Activated naive CD4-positive, alpha-beta T cell treated with anti-CD3 and anti-CD28 coated beads, Interleukin-2, amount 50 U/mL, for 72 hours (primary cell): ENCODE results near the gene SCAMP4. TPM values are rescaled to one million over a fixed set of nuclear protein-coding genes. Genes with fewer than 3 reads are reported as not detected.

Experiments
- ATAC-seq, 2 donors: fragments of 150-1000 bp; cut with Tn5 transposase; 2 replicates each; pipeline ENCODE4 v1.10.0; 2021; ENCODE audit warnings: mild to moderate bottlenecking in 2 of 2, moderate library complexity in 2 of 2
- DNase-seq, 2 donors: peaks; one replicate each; pipeline ENCODE4 v3.0.0; 2021 to 2022; ENCODE audit warnings: low spot score in 2 of 2
- H3K27ac Mint-ChIP-seq, 2 donors: one replicate each; pipeline ENCODE4 v1.8.0; 2022; ENCODE audit warnings: mild to moderate bottlenecking in 2 of 2, mixed read lengths in 2 of 2
- H3K36me3 Mint-ChIP-seq, 2 donors: one replicate each; pipeline ENCODE4 v1.8.0; 2022; ENCODE audit warnings: mixed read lengths in 2 of 2
- H3K9me3 Mint-ChIP-seq, 2 donors: one replicate each; pipeline ENCODE4 v1.8.0; 2022; ENCODE audit warnings: mixed read lengths in 2 of 2
- total RNA-seq, 2 donors: library from RNA; stranded (reverse); gene quantifications; one replicate each; pipeline ENCODE4 v1.2.3, GENCODE V29; 2022

The SCAMP4 gene, protein sequence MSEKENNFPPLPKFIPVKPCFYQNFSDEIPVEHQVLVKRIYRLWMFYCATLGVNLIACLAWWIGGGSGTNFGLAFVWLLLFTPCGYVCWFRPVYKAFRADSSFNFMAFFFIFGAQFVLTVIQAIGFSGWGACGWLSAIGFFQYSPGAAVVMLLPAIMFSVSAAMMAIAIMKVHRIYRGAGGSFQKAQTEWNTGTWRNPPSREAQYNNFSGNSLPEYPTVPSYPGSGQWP
- 10 to 100 TPM; 22.4 to 28.2 TPM for total RNA-seq

DNA sequence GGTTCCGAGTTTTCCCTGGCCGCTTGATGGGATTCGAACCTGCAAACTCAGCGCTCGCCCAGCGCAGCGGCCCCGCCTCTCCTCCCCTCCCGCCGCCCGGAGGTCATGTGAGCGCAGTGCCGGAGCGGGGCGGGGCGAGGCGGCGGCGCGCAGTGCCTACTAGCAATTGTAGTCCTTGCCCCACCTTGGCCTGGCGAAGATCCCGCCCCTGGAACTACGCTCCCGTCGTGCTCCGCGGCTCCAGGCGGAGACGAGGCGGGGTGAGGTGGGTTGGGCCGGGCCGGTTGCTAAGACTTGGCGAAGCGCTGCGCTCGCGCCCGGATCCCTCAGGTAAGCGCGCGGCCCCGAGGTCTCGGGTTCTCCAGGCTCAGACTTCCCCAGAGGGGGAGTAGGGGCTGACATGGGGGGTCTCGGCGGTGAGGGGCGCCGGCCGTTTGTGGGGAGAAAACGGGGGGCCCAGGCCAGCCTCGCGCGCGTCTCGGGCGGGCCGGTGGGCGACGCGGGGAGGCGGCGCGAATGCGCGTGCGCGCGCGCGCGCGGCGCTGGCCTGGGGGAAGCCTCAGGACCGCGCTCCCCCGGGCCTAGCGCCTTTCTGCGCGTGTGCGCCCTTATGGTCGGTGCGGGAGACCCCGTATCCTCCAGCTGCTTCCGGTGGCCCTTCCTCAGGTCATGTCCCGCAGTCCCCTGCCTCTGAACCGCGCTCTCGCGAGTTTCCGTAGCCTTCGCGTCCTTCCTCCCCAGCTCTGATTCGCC, at the start of gene SCAMP4, which contains the start of gene ADAT3:
SCAMP4 (plus strand) TSS at position 290 of the 753 bp plus-strand sequence. CDS start 9,621 bp downstream, outside the sequence.
ADAT3 (plus strand) TSS at position 290 of the 753 bp plus-strand sequence. CDS start 6,649 bp downstream, outside the sequence.
- Mint-ChIP-seq H3K27ac (peak within 1 kb of the TSS; percentile 84), H3K36me3 (peaks cover 0 to 5% of the 10 kb centered on the region in 2 donors), H3K9me3 (no peaks in the 10 kb centered on the region)
- ATAC-seq (peak; percentile 96 to 98), DNase-seq (peak; percentile 97 to 98)

DNA sequence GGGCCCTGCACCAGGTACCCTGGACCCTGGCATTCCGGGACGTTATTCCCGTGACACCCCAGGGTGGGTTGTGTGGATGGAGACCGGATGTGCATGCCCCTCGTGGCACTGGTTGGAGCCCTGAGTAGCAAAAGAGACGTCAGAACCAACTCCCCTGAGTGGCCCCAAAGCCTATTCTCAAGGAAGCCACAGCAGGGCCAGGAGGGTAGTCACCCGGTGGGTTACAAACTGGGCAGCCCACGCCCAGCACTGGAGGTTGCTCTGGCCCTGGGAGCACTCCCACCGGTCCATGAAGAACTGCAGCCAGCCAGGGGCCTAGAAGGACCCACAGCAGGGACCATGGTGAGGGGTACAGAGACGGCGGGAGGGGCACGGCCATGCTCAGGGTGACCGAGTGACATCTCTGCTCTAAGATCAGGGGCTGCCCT, 49.4 kb upstream of the SCAMP4 start:
- Mint-ChIP-seq H3K36me3 (no peaks in the 10 kb centered on the region), H3K27ac (peak overlapping the region; percentile 68 to 81), H3K9me3 (no peaks in the 10 kb centered on the region)
- ATAC-seq (peak; percentile 14 to 30), DNase-seq (no peak)

DNA sequence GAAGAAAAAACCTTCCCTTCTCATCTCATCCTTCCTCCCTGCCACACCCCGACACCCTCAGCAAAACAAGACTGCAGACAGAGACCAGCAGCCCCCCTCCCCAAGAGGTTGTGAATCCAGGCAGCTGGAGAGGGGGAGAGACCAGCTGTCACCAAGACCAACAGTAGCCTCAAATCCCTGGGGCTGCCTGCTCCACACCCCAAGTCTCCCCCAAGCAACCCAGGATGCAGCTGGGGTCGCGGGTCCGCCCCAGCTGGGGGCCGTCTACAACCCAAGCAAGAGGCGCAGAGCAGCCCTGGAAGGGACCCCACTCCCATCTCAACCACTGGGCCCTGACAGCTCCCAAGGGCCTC, 48.9 kb upstream of the SCAMP4 start:
- no peak for DNase-seq
- Mint-ChIP-seq H3K9me3 (no peaks in the 10 kb centered on the region), H3K27ac (peak overlapping the region; percentile 29 to 81), H3K36me3 (no peaks in the 10 kb centered on the region)
- ATAC-seq, result no peak

DNA sequence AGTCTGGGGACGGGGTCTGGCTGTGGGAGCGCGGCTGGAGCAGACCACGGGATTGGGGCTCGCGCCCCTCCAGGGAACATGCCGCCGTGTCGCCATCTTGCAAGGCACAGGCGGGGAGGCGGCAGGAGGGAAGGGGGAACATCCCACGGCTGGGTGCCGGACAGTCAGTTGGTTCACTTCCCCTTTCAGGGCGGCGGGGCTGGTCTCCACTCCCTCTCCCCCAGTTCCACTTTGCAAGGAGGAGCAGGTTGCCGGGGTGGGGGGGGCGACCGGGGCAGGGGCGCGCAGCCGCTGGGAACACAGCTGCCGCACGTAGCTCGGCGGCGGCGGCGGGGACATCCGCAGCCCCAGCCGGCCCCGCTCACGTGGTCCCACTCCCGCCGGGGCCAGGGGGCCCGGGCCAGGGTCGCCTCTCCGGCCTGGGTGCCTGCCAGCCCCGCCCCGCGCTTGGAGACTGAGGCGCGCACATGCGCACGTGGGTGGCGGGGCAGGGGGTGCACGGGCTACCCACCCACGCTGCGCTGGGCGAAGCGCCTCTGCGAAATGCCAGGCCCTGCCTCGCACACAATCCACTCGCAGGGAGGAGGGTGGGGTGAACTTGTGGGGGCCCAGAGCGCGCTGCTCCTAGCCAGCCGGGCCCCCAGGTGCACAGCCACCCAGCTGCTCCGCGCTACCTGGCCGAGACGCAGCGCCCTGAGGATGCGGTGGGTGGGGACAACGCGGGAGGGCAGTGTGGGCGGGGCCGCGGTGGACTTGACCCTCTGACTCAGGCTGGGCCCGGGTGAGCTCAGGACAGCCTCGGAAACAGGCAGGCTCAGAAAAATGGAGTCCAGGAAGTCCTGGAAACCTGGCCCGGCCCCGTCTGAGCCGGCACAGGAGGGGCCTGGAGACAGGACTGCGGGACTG, 48.2 kb upstream of the SCAMP4 start:
- ATAC-seq (peak; percentile 11 to 70), DNase-seq (peak; percentile 56 to 89)
- peak overlapping the region in 1 of 2 donors; percentile 81 for H3K27ac Mint-ChIP-seq
- H3K9me3 Mint-ChIP-seq, result no peaks in the 10 kb centered on the region
- peaks cover 0 to 3% of the 10 kb centered on the region in 2 donors for H3K36me3 Mint-ChIP-seq

DNA sequence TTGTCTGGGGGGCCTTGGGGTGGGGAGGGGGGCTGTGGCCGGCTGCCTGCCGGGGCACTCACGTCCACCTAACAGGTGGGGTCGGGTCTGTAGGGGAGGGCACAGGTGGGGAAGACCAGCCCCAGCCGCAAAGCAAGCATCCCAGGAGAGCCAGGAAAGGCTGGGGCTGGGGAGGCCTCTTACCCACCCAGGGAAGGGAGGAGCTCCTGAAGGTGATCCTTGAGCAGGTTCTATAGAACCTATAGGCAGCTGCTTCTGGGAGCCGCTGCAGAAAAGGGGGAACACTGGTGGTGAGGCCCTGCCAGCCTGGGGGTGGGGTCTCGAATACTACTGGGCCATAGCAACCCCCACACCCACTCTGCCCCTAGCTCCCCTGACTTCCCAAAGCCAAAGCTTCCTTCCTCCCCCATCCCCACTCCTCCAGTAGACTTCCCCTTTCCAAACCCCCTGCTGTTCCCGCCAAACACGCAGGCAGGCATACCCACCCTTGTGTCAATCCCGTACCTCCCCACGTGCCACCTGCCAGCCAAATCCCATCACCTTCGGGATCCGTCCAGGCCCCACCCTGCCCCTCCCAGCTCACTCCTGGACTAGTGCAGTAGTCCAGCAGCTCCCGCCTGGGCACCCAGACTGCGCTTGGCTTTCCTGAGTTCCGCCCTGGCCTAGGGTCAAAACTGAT, 47.4 kb upstream of the SCAMP4 start:
- H3K9me3 Mint-ChIP-seq, result no peaks in the 10 kb centered on the region
- H3K27ac Mint-ChIP-seq, result peak overlapping the region in 1 of 2 donors; percentile 77
- ATAC-seq, result no peak
- no peak for DNase-seq
- peaks cover 5 to 10% of the 10 kb centered on the region in 2 donors for H3K36me3 Mint-ChIP-seq

DNA sequence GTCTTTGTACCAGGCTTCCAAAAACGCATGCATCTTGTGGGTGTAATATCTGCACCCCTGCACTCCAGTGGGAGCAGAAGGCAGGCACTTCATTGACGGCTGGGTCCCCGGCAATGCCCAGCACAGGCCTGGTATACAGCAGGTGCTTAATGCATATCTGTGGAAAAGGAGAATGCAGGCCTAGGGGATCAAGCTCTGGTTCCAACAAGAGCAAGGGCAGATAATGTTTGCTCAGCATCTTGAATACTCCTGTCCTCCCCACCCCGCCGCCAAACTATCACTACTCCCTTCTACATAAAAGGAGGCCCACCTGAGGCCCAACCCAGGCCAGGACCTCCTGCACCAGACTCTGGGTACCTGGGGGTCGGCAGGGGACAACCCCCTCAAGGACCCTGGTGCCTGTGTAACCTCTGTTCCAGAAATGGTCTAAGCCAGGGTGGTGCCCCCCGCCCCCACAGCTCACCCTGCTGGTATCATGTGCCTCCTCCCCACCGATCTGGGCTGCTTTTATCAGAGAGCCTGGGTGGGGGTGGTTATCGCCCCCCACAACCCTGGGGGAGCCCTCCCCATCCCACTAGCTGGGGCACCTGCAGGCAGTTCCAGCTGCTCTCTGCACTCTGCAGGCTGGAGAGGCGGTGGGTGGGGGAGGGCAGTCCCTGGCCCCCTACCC, 46.7 kb upstream of the SCAMP4 start:
- Mint-ChIP-seq H3K36me3 (peaks cover 5 to 10% of the 10 kb centered on the region in 2 donors), H3K9me3 (no peaks in the 10 kb centered on the region), H3K27ac (peak overlapping the region; percentile 15 to 77)
- ATAC-seq (no peak), DNase-seq (peak in 1 of 2 donors; percentile 58)

DNA sequence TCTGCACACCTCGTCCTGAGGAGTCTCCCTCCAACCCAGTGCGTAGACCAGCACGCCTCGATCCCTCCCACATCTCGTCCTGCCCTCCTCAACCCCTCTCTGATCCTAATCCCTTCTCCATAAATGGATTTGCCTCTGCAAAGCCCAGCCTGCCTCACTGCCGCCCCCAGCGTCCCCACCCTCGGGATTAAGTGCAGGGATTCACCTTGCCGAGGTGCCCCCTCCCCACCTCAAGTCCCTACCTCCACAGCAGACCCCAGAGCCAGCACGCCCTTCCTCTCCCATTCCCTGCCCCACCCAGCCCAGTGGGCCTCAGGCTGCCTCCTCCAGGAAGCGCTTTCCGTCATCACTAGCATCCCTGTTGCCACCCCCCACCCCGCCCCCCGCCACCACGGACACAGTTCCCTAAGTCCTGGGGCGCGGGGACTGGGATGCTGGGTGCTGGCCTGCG, 45.8 kb upstream of the SCAMP4 start:
- H3K27ac Mint-ChIP-seq, result peak overlapping the region; percentile 39 to 87
- DNase-seq (no peak), ATAC-seq (no peak)
- H3K36me3 Mint-ChIP-seq, result peaks cover 5 to 10% of the 10 kb centered on the region in 2 donors
- H3K9me3 Mint-ChIP-seq, result no peaks in the 10 kb centered on the region

DNA sequence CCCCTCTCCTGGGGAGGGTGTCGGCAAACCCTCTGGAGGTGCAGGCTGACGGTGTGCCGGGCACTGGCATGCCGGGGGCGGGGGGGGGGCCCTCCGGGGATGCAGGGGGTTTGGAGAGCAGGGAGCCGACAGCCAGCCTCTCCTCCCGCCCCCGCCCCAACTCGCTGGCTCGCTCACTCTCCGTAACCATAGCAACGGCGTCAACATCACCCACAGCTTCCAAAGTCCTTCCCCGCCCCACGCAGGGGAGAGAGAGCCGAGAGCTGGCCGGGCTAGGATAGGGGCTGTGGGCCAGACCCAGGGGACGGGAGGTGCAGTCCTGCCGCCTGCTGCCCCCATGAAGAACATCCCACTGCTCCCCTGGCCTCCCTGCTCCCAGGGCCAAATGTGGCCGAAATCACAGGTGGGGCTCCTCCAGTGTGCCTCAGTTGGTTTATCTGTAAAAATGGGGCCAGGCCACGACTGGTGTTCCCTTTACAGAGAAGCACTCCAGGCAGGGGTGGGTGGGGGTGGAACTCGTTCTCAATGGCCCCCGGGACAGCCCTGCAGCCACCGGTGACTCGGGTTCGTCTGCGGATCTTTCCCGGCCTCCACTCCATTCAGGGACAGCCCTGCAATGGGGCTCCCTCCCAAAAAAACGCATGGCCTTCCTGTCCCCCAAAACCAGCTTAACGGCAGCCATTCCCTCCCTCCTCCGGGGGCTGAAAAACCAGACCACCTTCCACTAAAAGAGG, 45.0 kb upstream of the SCAMP4 start:
- no peaks in the 10 kb centered on the region for H3K9me3 Mint-ChIP-seq
- H3K36me3 Mint-ChIP-seq, result peaks cover 5 to 10% of the 10 kb centered on the region in 2 donors
- ATAC-seq, result no peak
- peak; percentile 60 to 62 for DNase-seq
- peak overlapping the region in 1 of 2 donors; percentile 86 for H3K27ac Mint-ChIP-seq

DNA sequence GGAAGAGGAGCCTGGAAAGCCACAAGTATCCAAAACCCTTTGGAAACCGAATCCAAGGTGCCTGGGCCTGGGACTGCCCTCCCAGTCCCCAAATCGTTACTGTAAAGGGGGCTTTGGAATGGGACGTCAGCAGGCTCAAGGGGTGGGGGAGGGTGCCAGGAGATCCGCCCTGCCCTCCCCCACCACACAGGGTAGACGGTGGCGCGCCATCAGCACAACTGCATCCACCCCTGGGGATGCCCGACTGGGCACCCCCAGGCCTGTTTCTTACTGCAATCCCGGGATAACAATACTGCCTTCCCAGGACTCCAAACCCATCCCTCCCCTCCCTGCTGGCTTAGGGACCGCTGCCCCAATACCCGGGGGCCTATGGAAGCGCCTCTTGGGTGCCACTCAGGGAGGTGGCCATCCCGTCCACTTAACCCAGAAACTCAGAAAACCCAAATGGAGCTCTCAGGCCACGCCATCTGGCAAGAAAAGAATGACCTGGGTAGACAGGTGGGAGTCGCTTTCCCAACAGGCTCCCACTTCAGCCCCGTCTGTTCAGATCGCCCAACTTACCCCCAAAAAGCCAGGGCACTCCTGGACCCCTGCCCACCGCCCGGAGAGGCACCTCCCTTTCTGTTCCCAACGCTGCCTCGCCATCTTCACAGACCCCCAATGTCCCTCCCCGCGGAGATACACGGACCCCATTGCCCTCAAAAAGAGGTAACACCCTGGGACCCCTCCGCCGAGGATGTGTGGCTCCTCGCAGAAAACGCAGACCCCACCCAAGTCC, 44.2 kb upstream of the SCAMP4 start:
- peak overlapping the region; percentile 86 to 90 for H3K27ac Mint-ChIP-seq

DNA sequence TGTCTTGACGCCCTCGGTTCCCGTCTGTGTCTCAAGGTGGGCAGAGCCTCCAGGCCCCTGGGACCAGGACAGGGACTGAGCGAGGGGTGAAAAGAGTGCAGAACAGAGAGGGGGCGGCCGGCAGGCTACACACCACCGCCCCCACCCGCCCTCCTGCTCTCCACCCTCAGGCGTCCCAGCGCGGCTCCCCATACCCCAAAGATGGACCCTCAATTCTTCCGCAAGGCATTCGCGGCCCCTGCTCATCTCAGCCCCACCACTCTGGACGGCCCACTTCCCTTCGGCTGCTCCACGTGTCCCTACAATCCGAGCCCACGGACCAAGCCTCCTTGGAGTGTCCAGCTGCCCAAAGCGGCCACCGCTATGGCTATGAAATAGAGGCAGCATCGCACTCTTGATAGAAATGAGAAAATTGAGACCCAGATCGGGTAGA, 43.6 kb upstream of the SCAMP4 start:
- Mint-ChIP-seq H3K36me3 (peaks cover 5 to 10% of the 10 kb centered on the region in 2 donors), H3K9me3 (no peaks in the 10 kb centered on the region), H3K27ac (peak overlapping the region; percentile 86 to 90)
- ATAC-seq (no peak), DNase-seq (no peak)

More for the DNA sequence above, 44.2 kb upstream of the SCAMP4 start:
- ATAC-seq (no peak), DNase-seq (no peak)
- Mint-ChIP-seq H3K36me3 (peaks cover 5 to 10% of the 10 kb centered on the region in 2 donors), H3K9me3 (no peaks in the 10 kb centered on the region)

DNA sequence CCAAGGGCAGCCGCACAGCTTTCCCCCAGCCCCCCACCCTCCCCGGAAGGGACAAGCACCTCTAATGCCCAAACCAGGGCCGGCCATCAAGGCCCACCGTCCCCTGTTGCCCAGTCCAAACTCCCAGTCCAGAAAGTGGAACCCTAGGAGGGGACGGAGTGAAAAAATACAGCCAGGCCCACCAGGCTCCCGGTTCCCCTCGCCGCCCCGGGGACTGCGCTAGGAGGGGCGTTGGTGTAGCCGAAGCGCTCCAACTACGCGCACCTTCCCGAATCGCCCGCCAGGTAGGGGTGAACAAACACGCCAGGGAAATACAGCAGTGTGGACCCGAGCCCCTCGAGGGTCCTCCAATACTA, 43.2 kb upstream of the SCAMP4 start:
- peak overlapping the region; percentile 86 to 98 for H3K27ac Mint-ChIP-seq
- DNase-seq (no peak), ATAC-seq (no peak)
- no peaks in the 10 kb centered on the region for H3K9me3 Mint-ChIP-seq
- H3K36me3 Mint-ChIP-seq, result peaks cover 5 to 10% of the 10 kb centered on the region in 2 donors

DNA sequence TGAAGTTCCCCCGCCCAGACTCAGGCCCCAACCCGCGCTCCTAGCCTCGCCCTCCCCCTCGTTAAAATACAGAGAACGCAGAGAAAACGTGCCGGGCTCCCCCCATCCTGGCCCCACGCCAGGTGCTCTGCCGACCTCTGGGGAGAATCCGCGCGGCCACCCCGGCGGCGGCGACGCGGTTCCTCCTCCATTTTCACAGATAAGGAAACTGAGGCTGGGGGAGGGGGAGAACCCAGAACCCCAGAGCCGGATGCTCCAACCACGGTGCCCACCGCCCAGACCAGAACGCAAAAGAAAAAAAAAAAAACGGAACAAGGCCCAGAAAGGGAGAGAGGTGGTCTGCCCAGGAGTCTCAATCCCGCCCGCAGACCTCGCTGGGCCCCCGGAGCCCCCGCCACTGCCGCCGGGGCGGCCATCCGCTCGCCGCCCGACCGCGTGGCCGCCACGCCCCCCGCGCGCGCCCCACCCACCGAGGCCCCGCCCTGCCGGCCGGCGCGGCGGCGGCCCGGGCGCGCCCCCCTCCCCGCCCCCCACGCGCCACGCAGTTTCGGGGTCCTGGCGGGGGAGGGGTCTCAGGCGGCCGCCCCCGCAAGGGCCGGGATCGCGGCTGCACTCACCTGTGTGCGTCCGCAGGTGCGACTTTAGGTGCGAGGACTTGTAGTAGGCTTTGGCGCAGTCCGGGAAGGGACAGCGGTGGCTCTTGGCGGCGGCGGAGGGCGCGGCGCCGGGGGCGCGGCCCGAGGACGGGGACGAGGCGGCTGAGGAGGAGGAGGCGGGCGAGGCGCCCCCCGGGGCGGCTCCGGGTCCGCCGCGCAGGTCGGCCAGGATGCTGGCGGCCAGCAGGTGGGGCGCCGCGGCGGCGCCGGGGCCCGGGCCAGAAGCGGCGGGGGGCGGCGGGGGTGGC, 42.5 kb upstream of the SCAMP4 start:
- Mint-ChIP-seq H3K9me3 (no peaks in the 10 kb centered on the region), H3K27ac (peak overlapping the region; percentile 86 to 98), H3K36me3 (peaks cover 5 to 10% of the 10 kb centered on the region in 2 donors)
- ATAC-seq, result peak in 1 of 2 donors; percentile 7
- peak in 1 of 2 donors; percentile 66 for DNase-seq

DNA sequence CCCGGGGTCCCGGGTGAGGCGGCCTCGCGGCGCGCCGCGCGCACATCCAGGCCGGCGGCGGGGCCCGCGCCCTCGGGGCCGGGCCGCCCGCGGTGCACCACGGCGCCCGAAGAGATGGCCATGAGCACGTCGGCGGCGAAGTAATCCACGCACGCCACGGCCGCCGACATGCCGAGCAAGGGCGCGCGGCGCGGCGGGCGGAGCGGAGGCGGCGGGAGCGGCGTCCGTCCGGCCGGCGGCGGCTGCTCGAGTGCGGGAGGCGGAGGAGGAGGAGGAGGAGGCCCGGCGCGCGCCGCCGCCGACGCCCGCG, 41.9 kb upstream of the SCAMP4 start, which contains the start of gene KLF16:
KLF16 (minus strand) TSS at position 252 of the 310 bp plus-strand sequence; CDS start at position 170, 82 bp downstream.
- peak within 1 kb of the TSS; percentile 86 to 98 for H3K27ac Mint-ChIP-seq
- ATAC-seq (peak in 1 of 2 donors; percentile 2), DNase-seq (no peak)
- H3K36me3 Mint-ChIP-seq, result peaks cover 5 to 10% of the 10 kb centered on the region in 2 donors
- no peaks in the 10 kb centered on the region for H3K9me3 Mint-ChIP-seq
